CD4-positive, alpha-beta memory T cell (primary cell): ENCODE results near the gene RGP1. TPM values are rescaled to one million over a fixed set of nuclear protein-coding genes. Genes with fewer than 3 reads are reported as not detected.

Experiments
- CTCF ChIA-PET: fragments of 350-600 bp; sonication (Branson Sonifier 250); formaldehyde crosslinking; loops from one replicate; lab custom pipeline; 2021; ENCODE audit warnings: inconsistent platforms; ENCODE audit not compliant: partially characterized antibody; lab: Charles Lee
- POLR2A ChIA-PET: fragments of 350-600 bp; sonication (Branson Sonifier 250); formaldehyde crosslinking; loops from one replicate; lab custom pipeline; 2021; ENCODE audit not compliant: partially characterized antibody; lab: Charles Lee
- DNase-seq, 5 donors: peaks; one replicate each; pipeline versions ENCODE4 v3.0.0 to v3.0.0-alpha.2; 2020 to 2022; ENCODE audit warnings: mixed read lengths in 1 of 5
- H3K27ac ChIP-seq: one replicate; pipeline ENCODE4 v1.7.0; 2013; ENCODE audit warnings: low read depth, low read length
- H3K27me3 ChIP-seq: 2 replicates; pipeline ENCODE4 v1.7.0; 2013; ENCODE audit warnings: mild to moderate bottlenecking, low read length, moderate library complexity; ENCODE audit not compliant: insufficient read depth
- H3K36me3 ChIP-seq: 2 replicates; pipeline ENCODE4 v1.7.0; 2013; ENCODE audit warnings: mild to moderate bottlenecking, low read length, moderate library complexity; ENCODE audit not compliant: insufficient read depth
- H3K4me1 ChIP-seq: 2 replicates; pipeline ENCODE4 v1.7.0; 2013; ENCODE audit warnings: mild to moderate bottlenecking, low read length, moderate library complexity; ENCODE audit not compliant: insufficient read depth
- H3K4me3 ChIP-seq, 2 donors: one replicate each; pipeline ENCODE4 v1.7.0; 2013; ENCODE audit warnings: low read length in 2 of 2, mild to moderate bottlenecking in 1 of 2
- H3K9me3 ChIP-seq, 2 donors: one replicate each; pipeline ENCODE4 v1.7.0; 2013; ENCODE audit warnings: low read length in 2 of 2, control low read depth in 1 of 2; ENCODE audit not compliant: control insufficient read depth in 1 of 2
- H3K27ac Mint-ChIP-seq, 7 donors: one replicate each; pipeline ENCODE4 v1.8.0; 2020 to 2021; ENCODE audit warnings: mixed read lengths in 7 of 7, mild to moderate bottlenecking in 6 of 7, inconsistent platforms in 3 of 7, moderate library complexity in 3 of 7
- H3K27me3 Mint-ChIP-seq, 2 donors: one replicate each; pipeline ENCODE4 v1.8.0; 2020 to 2021; ENCODE audit warnings: mixed read lengths in 2 of 2
- H3K36me3 Mint-ChIP-seq, 2 donors: one replicate each; pipeline ENCODE4 v1.8.0; 2020 to 2021; ENCODE audit warnings: mixed read lengths in 2 of 2, inconsistent platforms in 1 of 2, mild to moderate bottlenecking in 1 of 2
- H3K4me1 Mint-ChIP-seq, 4 donors: one replicate each; pipeline ENCODE4 v1.8.0; 2020 to 2021; ENCODE audit warnings: mixed read lengths in 4 of 4, mild to moderate bottlenecking in 1 of 4
- H3K4me3 Mint-ChIP-seq, 8 donors: one replicate each; pipeline ENCODE4 v1.8.0; 2020 to 2021; ENCODE audit warnings: mixed read lengths in 8 of 8, mild to moderate bottlenecking in 7 of 8, moderate library complexity in 6 of 8, inconsistent platforms in 3 of 8
- H3K9me3 Mint-ChIP-seq, 8 donors: one replicate each; pipeline ENCODE4 v1.8.0; 2020 to 2021; ENCODE audit warnings: mixed read lengths in 8 of 8, mild to moderate bottlenecking in 5 of 8, inconsistent platforms in 3 of 8, moderate library complexity in 1 of 8
- intact Hi-C: fragments of 100-400 bp; cut with micrococcal nuclease; formaldehyde crosslinking; loops from one replicate; pipeline ENCODE4 v1.15.1; 2023
- polyA plus RNA-seq, 2 donors: library from polyadenylated mRNA; unstranded; fragments of 300-500 nt; fragmentation: Illumina TruSeq; gene quantifications; one replicate each; pipeline ENCODE4 v1.2.3, GENCODE V29; 2021
- total RNA-seq, 2 experiments: library from RNA; stranded (reverse); gene quantifications; one replicate each; pipeline ENCODE4 v1.2.3, GENCODE V29; 2021

RGP1 gene
- total and polyA plus RNA-seq, 4 experiments from 2014 or later, result 6.1 to 33.8 (median 20.9) TPM

- no peaks in the 10 kb centered on the region for H3K27me3 Mint-ChIP-seq
- intact Hi-C loops, result no loop called here
- ChIA-PET POLR2A (interaction anchor here (1.4 to 3.1 kb wide), 3 partner anchors 26 to 47 kb away, joined by 3 to 9 read pairs (median 6); partner anchors contain the start of genes CCDC107, CREB3, RMRP and TLN1), CTCF (interaction anchor here (6.3 to 16.3 kb wide), 2 partner anchors 11 to 45 kb away, joined by 62 to 339 read pairs; partner anchors contain the start of genes ARHGEF39, CCDC107 and RMRP)
- DNase-seq, result no peak
- H3K27ac Mint-ChIP-seq, result peak overlapping the region in 3 of 7 donors; percentile 29 to 73 (median 57)
- no peaks in the 10 kb centered on the region for H3K27me3 ChIP-seq
- no peak overlapping the region for H3K27ac ChIP-seq
- peaks cover 66 to 74% of the 10 kb centered on the region in 2 donors for H3K36me3 Mint-ChIP-seq
- no peaks in the 10 kb centered on the region for H3K9me3 Mint-ChIP-seq
- peaks cover 85% of the 10 kb centered on the region for H3K36me3 ChIP-seq
- H3K4me1 ChIP-seq, result no peaks in the 10 kb centered on the region
- no peak overlapping the region for H3K4me3 ChIP-seq
- H3K4me3 Mint-ChIP-seq, result no peak overlapping the region
- no peaks in the 10 kb centered on the region for H3K9me3 ChIP-seq
- H3K4me1 Mint-ChIP-seq, result peaks cover 0 to 7% (median 1%) of the 10 kb centered on the region in 4 donors
Observed at GRCh38 chr9:35705836-35706430, 43.2 kb upstream of the RGP1 start.

GRCh38 chr9:35706951-35707350 is 42.1 kb upstream of the RGP1 start:
- H3K27me3 ChIP-seq, result no peaks in the 10 kb centered on the region
- H3K4me3 ChIP-seq, result no peak overlapping the region
- intact Hi-C loops, result no loop called here
- Mint-ChIP-seq H3K9me3 (no peaks in the 10 kb centered on the region), H3K4me1 (peaks cover 0 to 7% (median 2%) of the 10 kb centered on the region in 4 donors), H3K27me3 (no peaks in the 10 kb centered on the region), H3K4me3 (no peak overlapping the region), H3K36me3 (peaks cover 76 to 84% of the 10 kb centered on the region in 2 donors), H3K27ac (peak overlapping the region in 6 of 7 donors; percentile 26 to 84 (median 72))
- ChIA-PET POLR2A (interaction anchor here (3.1 kb wide), 1 partner anchor 22 kb away, joined by 14 read pairs; no protein-coding TSS in a partner anchor), CTCF (interaction anchor here (1.0 to 6.3 kb wide), 3 partner anchors 12 to 90 kb away, joined by 3 to 62 read pairs (median 5); partner anchors contain the start of gene TPM2)
- H3K27ac ChIP-seq, result no peak overlapping the region
- peaks cover 85% of the 10 kb centered on the region for H3K36me3 ChIP-seq
- H3K4me1 ChIP-seq, result no peaks in the 10 kb centered on the region
- no peak for DNase-seq
- no peaks in the 10 kb centered on the region for H3K9me3 ChIP-seq

GRCh38 chr9:35708146-35708545 is 40.9 kb upstream of the RGP1 start:
- H3K4me1 Mint-ChIP-seq, result peaks cover 0 to 7% (median 2%) of the 10 kb centered on the region in 4 donors
- H3K27ac Mint-ChIP-seq, result peak overlapping the region in 3 of 7 donors; percentile 67 to 77 (median 72)
- Histone ChIP-seq H3K27me3 (no peaks in the 10 kb centered on the region), H3K4me1 (no peaks in the 10 kb centered on the region), H3K4me3 (no peak overlapping the region), H3K27ac (no peak overlapping the region), H3K36me3 (peaks cover 86% of the 10 kb centered on the region), H3K9me3 (no peaks in the 10 kb centered on the region)
- H3K36me3 Mint-ChIP-seq, result peaks cover 75 to 90% of the 10 kb centered on the region in 2 donors
- ChIA-PET POLR2A (interaction anchor here (3.1 kb wide), 1 partner anchor 21 kb away, joined by 14 read pairs; no protein-coding TSS in a partner anchor), CTCF (interaction anchor here (1.6 to 6.3 kb wide), 2 partner anchors 13 to 18 kb away, joined by 5 to 62 read pairs; partner anchors contain the start of gene TPM2)
- H3K27me3 Mint-ChIP-seq, result no peaks in the 10 kb centered on the region
- DNase-seq, result no peak
- H3K4me3 Mint-ChIP-seq, result no peak overlapping the region
- no peaks in the 10 kb centered on the region for H3K9me3 Mint-ChIP-seq
- intact Hi-C loops, result no loop called here

- ChIA-PET CTCF (interaction anchor here (1.2 kb wide), 1 partner anchor 15 kb away, joined by 18 read pairs; no protein-coding TSS in a partner anchor), POLR2A (no interaction called here)
- H3K27me3 Mint-ChIP-seq, result no peaks in the 10 kb centered on the region
- intact Hi-C loops, result no loop called here
- H3K9me3 Mint-ChIP-seq, result no peaks in the 10 kb centered on the region
- no peak for DNase-seq
- no peak overlapping the region for H3K4me3 Mint-ChIP-seq
- peak overlapping the region in 2 of 7 donors; percentile 26 to 44 for H3K27ac Mint-ChIP-seq
- H3K4me1 Mint-ChIP-seq, result peaks cover 0 to 7% (median 1%) of the 10 kb centered on the region in 4 donors
- H3K27me3 ChIP-seq, result no peaks in the 10 kb centered on the region
- no peak overlapping the region for H3K4me3 ChIP-seq
- no peaks in the 10 kb centered on the region for H3K9me3 ChIP-seq
- H3K4me1 ChIP-seq, result no peaks in the 10 kb centered on the region
- H3K27ac ChIP-seq, result no peak overlapping the region
- peaks cover 83 to 90% of the 10 kb centered on the region in 2 donors for H3K36me3 Mint-ChIP-seq
- peaks cover 83% of the 10 kb centered on the region for H3K36me3 ChIP-seq
Observed at GRCh38 chr9:35710818-35711500, 38.1 kb upstream of the RGP1 start.

GRCh38 chr9:35711501-35712428 is 37.3 kb upstream of the RGP1 start:
- no peaks in the 10 kb centered on the region for H3K27me3 Mint-ChIP-seq
- DNase-seq, result no peak
- no peaks in the 10 kb centered on the region for H3K4me1 ChIP-seq
- no peaks in the 10 kb centered on the region for H3K9me3 Mint-ChIP-seq
- no peak overlapping the region for H3K4me3 ChIP-seq
- H3K4me3 Mint-ChIP-seq, result peak overlapping the region in 1 of 8 donors; percentile 26
- peaks cover 0 to 7% (median 1%) of the 10 kb centered on the region in 4 donors for H3K4me1 Mint-ChIP-seq
- CTCF ChIA-PET, result interaction anchor here (1.5 to 8.4 kb wide), 2 partner anchors 9 to 16 kb away, joined by 3 to 76 read pairs; no protein-coding TSS in a partner anchor
- peak overlapping the region in 5 of 7 donors; percentile 27 to 83 (median 56) for H3K27ac Mint-ChIP-seq
- peaks cover 84 to 89% of the 10 kb centered on the region in 2 donors for H3K36me3 Mint-ChIP-seq
- POLR2A ChIA-PET, result interaction anchor here (1.0 to 3.0 kb wide), 2 partner anchors 20 to 47 kb away, joined by 3 to 11 read pairs; partner anchors contain the start of genes CREB3 and TLN1
- peaks cover 82% of the 10 kb centered on the region for H3K36me3 ChIP-seq
- intact Hi-C loops, result no loop called here
- no peaks in the 10 kb centered on the region for H3K9me3 ChIP-seq
- no peak overlapping the region for H3K27ac ChIP-seq
- H3K27me3 ChIP-seq, result no peaks in the 10 kb centered on the region

GRCh38 chr9:35712762-35713400 is 36.2 kb upstream of the RGP1 start:
- Histone ChIP-seq H3K36me3 (peaks cover 82% of the 10 kb centered on the region), H3K4me1 (no peaks in the 10 kb centered on the region), H3K4me3 (no peak overlapping the region), H3K27me3 (no peaks in the 10 kb centered on the region), H3K9me3 (no peaks in the 10 kb centered on the region), H3K27ac (no peak overlapping the region)
- Mint-ChIP-seq H3K27ac (peak overlapping the region in 3 of 7 donors; percentile 55 to 70 (median 60)), H3K9me3 (no peaks in the 10 kb centered on the region), H3K36me3 (peaks cover 84 to 89% of the 10 kb centered on the region in 2 donors), H3K27me3 (no peaks in the 10 kb centered on the region), H3K4me1 (peaks cover 0 to 2% (median 0%) of the 10 kb centered on the region in 4 donors), H3K4me3 (no peak overlapping the region)
- intact Hi-C loops, result no loop called here
- DNase-seq, result no peak
- CTCF ChIA-PET, result interaction anchor here (0.8 to 8.4 kb wide), 4 partner anchors 8 to 92 kb away, joined by 3 to 76 read pairs (median 5); no protein-coding TSS in a partner anchor
- POLR2A ChIA-PET, result interaction anchor here (0.8 to 3.0 kb wide), 3 partner anchors 19 to 48 kb away, joined by 3 to 11 read pairs (median 3); partner anchors contain the start of genes CREB3 and TLN1
